ENCODE results near the gene ZFP62.

ZFP62 gene

GRCh38 chr5:180852495-180852894, 8.6 kb downstream of the ZFP62 start:
- H3K27me3 ChIP-seq (ENCODE audit: low read length), result no peaks in the 10 kb centered on the region
- peaks cover 11% of the 10 kb centered on the region; the same call in 1 of the 2 replicates for H3K79me2 ChIP-seq (ENCODE audit: insufficient read depth, low read length)
- peaks cover 16% of the 10 kb centered on the region; the same call in 1 of the 2 replicates for H3K9me3 ChIP-seq (ENCODE audit: insufficient read depth, low read length)
- no peak overlapping the region for H3K4me2 ChIP-seq (ENCODE audit: low read depth, low read length, poor library complexity, severe bottlenecking)
- H4K20me1 ChIP-seq (ENCODE audit: low read depth, low read length), result no peaks in the 10 kb centered on the region
- 0 out of 2 replicates have a peak, but pooled peaks cover 4% of the 10 kb centered on the region for H3F3A ChIP-seq (ENCODE audit: insufficient read depth)
- no peak overlapping the region for H3K4me3 ChIP-seq (ENCODE audit: insufficient read depth, low read length, poor library complexity, severe bottlenecking)
- H3K9ac ChIP-seq (ENCODE audit: low read length), result no peak overlapping the region
- TF ChIP-seq CTCF (IDR thresholded peaks at IDR 0.05; ENCODE audit: insufficient read depth, low read length, poor library complexity, severe bottlenecking) (no peak), EZH2phosphoT487 (conservative IDR thresholded peaks at IDR 0.05; ENCODE audit: low read length) (no peak)
- no peak overlapping the region for H2AFZ ChIP-seq (ENCODE audit: low read depth, low read length, severe bottlenecking)
- no peak overlapping the region for H3K27ac ChIP-seq (ENCODE audit: low read depth, low read length)
- peaks cover 71% of the 10 kb centered on the region for H3K36me3 ChIP-seq (ENCODE audit: low read length)
- H3K9me2 ChIP-seq (replicated peaks; ENCODE audit: insufficient read depth, low read length), result no peaks in the 10 kb centered on the region

GRCh38 chr5:180850434-180851078, 10.5 kb downstream of the ZFP62 start:
- Histone ChIP-seq H3K9ac (ENCODE audit: low read length) (no peak overlapping the region), H3K36me3 (ENCODE audit: low read length) (peaks cover 62% of the 10 kb centered on the region), H3K27ac (ENCODE audit: low read depth, low read length) (no peak overlapping the region), H3K9me3 (ENCODE audit: insufficient read depth, low read length) (peaks cover 16% of the 10 kb centered on the region; the same call in 1 of the 2 replicates), H3K79me2 (ENCODE audit: insufficient read depth, low read length) (peaks cover 11% of the 10 kb centered on the region; the same call in 1 of the 2 replicates), H3F3A (ENCODE audit: insufficient read depth) (0 out of 2 replicates have a peak, but pooled peaks cover 4% of the 10 kb centered on the region), H2AFZ (ENCODE audit: low read depth, low read length, severe bottlenecking) (no peak overlapping the region), H3K4me3 (ENCODE audit: insufficient read depth, low read length, poor library complexity, severe bottlenecking) (no peak overlapping the region), H3K27me3 (ENCODE audit: low read length) (no peaks in the 10 kb centered on the region), H3K4me2 (ENCODE audit: low read depth, low read length, poor library complexity, severe bottlenecking) (no peak overlapping the region), H4K20me1 (ENCODE audit: low read depth, low read length) (no peaks in the 10 kb centered on the region), H3K9me2 (replicated peaks; ENCODE audit: insufficient read depth, low read length) (no peaks in the 10 kb centered on the region)
- no peak for TF ChIP-seq CTCF (IDR thresholded peaks at IDR 0.05; ENCODE audit: insufficient read depth, low read length, poor library complexity, severe bottlenecking)
- no peak for TF ChIP-seq EZH2phosphoT487 (conservative IDR thresholded peaks at IDR 0.05; ENCODE audit: low read length)

- Histone ChIP-seq H3K36me3 (ENCODE audit: low read length) (peaks cover 59% of the 10 kb centered on the region), H2AFZ (ENCODE audit: low read depth, low read length, severe bottlenecking) (no peak overlapping the region), H4K20me1 (ENCODE audit: low read depth, low read length) (no peaks in the 10 kb centered on the region), H3K4me2 (ENCODE audit: low read depth, low read length, poor library complexity, severe bottlenecking) (no peak overlapping the region), H3K9ac (ENCODE audit: low read length) (no peak overlapping the region), H3K27me3 (ENCODE audit: low read length) (no peaks in the 10 kb centered on the region), H3K27ac (ENCODE audit: low read depth, low read length) (no peak overlapping the region), H3F3A (ENCODE audit: insufficient read depth) (0 out of 2 replicates have a peak, but pooled peaks cover 4% of the 10 kb centered on the region), H3K4me3 (ENCODE audit: insufficient read depth, low read length, poor library complexity, severe bottlenecking) (no peak overlapping the region), H3K79me2 (ENCODE audit: insufficient read depth, low read length) (peaks cover 11% of the 10 kb centered on the region; the same call in 1 of the 2 replicates), H3K9me2 (replicated peaks; ENCODE audit: insufficient read depth, low read length) (no peaks in the 10 kb centered on the region), H3K9me3 (ENCODE audit: insufficient read depth, low read length) (peaks cover 16% of the 10 kb centered on the region; the same call in 1 of the 2 replicates)
- TF ChIP-seq CTCF (IDR thresholded peaks at IDR 0.05; ENCODE audit: insufficient read depth, low read length, poor library complexity, severe bottlenecking), result no peak
- TF ChIP-seq EZH2phosphoT487 (conservative IDR thresholded peaks at IDR 0.05; ENCODE audit: low read length), result no peak
These were observed 11.2 kb downstream of the ZFP62 start for GRCh38 chr5:180849827-180850226.
